GM19455 (cell line): ENCODE measurements around the gene ELF5.

Source experiments
- ATAC-seq: cut with Tn5 transposase; IDR thresholded peaks from one replicate; pipeline ENCODE4 v1.9.1; 2021; ENCODE audit not compliant: unreplicated experiment

ELF5 gene

GRCh38 chr11:34513682-34514449 is at the start of gene ELF5:
Gene ELF5 (minus strand): TSS chr11:34513794. CDS start chr11:34505749, 8,045 bp downstream.
- ATAC-seq, result no peak

DNA sequence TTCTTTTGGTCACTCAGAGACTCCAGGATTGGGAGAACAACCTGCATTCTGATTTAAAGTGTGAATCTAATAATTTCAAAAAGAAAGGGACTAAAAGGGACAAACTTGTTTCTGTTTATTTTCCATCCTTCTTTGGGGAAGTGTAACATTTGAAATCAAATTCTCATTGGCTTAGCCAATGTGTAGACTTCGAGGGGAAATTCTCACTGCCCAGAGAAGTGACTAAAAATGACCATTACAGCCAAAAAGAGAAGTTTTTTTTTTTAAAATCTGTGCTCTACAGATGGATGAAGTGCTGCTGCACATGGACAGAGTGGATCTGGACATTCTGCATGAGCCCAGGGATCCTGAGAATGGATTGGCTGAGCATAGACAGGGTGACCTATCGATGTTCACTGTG is 49.4 kb upstream of the ELF5 start:
- ATAC-seq, result no peak

DNA sequence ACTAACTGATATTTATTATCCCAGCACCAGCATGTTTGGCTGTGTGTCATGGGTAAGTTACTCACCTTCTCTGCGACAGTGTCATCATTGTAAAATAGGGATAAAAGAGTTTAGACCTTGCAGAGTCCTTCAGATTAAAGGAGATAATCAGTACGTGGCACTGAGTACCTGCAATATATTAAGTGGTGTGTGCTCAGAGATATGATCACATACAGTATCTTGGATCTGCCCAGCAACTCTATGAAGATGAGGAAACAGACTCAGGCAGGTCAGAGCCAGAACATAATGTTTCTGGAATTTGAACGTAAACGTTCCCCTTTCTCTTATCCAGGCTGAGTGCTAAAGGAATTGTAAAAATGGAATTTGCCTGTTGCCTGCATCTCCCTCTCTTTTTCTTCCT is 46.9 kb upstream of the ELF5 start:
- ATAC-seq, result no peak

DNA sequence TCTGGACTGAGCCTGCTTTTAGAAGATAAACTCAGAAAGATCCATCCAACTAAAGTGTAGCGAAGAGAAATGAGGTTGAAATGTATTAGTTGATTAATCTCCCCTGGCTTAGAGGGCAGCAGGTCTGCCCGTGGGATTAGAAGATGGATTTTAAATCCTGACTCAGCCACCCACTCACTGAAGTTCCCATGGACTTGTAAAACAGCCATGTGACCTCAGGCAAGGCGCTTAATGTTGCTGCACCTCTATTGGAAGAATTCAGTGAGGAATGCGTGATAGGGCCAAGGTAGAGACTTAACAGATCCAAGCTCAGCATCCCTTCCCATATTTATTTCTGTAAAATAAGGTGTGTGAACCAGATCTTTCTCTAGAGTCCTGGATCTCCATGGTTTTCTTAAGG is 45.1 kb upstream of the ELF5 start:
- ATAC-seq, result no peak

- no peak for ATAC-seq
Measured at GRCh38 chr11:34558211-34558610, 44.6 kb upstream of the ELF5 start.

GRCh38 chr11:34552270-34552669 is 38.7 kb upstream of the ELF5 start:
- no peak for ATAC-seq

DNA sequence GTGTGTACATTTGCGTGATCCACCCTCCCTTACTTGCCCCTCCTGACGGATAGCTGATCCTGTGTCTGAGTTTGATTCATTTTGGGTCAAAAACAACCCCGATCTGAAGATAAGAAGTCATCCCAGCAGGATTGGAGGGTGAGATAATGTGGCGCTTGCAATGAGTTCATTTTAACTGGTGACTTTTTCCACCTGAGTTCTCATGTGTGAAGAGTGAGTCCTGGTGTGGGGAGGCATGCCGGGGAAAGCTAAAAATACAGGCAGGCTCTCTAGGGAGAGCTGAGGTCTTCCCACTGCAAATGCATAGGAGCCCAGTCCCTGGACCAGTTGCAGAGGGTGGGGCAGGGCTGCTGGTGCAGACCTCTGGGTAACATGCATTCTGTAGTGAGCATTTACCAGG is 35.7 kb upstream of the ELF5 start:
- no peak for ATAC-seq

DNA sequence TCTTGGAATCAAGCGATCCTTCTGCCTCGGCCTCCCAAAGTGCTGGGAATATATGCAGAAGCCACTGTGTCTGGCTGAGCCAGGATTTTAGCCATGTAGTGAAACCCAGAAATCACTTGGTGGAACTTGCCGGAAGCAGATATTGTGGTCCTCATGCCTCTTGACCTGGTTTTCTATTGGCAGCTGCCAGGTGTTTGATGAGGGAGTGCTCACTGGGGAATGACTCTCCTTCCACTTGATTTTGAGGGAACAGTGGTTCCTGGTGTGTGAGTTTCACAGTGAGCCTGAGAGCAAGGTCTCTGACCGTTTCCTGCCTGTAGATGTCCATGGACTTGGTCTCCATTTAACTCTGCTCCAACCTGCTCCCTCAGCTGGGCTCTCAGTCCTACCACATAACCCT is 34.7 kb upstream of the ELF5 start:
- no peak for ATAC-seq

- ATAC-seq, result no peak
Measured at GRCh38 chr11:34546511-34547209, 33.1 kb upstream of the ELF5 start.

- ATAC-seq, result no peak
Measured at GRCh38 chr11:34542089-34542488, 28.5 kb upstream of the ELF5 start.

- ATAC-seq, result no peak
Measured at GRCh38 chr11:34540870-34541269, 27.3 kb upstream of the ELF5 start.

DNA sequence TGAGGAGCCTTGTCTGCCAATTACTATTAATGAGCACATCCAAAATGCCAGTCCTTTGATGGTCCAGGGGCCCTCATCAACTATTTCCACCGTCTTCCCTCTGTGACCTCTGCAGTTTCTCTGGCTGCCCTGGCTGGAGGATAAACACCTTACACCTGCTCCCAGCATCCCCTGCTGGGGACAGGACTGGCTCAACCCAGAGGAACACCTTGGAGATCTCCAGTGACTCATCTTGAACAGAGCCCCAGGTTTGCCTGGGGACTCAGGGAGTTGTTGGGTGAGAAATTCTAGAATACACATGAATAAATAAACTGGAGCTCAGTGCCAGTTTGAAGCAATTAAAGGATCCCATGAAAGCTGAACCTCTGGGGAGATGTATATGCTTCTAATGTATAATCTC is 24.0 kb upstream of the ELF5 start:
- ATAC-seq, result no peak

- ATAC-seq, result no peak
Measured at GRCh38 chr11:34536056-34536455, 22.5 kb upstream of the ELF5 start.

DNA sequence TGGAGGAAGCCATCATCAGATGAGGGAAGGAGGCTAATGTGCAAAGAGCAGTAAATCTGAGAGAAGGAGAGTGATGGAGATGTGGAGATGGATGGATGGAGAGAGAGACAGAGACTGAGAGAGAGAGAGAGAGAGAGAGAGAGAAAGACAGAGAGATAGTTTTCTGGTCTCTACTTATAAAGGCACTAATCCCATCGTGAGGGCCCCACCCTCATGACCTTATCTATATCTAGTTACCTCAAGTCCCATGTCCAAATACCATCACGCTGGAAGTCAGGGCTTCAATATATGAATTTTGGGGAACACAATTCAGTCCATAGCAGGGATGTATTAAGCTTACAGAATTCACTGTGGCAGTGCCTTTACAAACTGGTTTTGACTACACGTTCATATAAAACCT is 21.2 kb upstream of the ELF5 start:
- ATAC-seq, result no peak

GRCh38 chr11:34531663-34532062 is 18.1 kb upstream of the ELF5 start:
- ATAC-seq, result no peak

DNA sequence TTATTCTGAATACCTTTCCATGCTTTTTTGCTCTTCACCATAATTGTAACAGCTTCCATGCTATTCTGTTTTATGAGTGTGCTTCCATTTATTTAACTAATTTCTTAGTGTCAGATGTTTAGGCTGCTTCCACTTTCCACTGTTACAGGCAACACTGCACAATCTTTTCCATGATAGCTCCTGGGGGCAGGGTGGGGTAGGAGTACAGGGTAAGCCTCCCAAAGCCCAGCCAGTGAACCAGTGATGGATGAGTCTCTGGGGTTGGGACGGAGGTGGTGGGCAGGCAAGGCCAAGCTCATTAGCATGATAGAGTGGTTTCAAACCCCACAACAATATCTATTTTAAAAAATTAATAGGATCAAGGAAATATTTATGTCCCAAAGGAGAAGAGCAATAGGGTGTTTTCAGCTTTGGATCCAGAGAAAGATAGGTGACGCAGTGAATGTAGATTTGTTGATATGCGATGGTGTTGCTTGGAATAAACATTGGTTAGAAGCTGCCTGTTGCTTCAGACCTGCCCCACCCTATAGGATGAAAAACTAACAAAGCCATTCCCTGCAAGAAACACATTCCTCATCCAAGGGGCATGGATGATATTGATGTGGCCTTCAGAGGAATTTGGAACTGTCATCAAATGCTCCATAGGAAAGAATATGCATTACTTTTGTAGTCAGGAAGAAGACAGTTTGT is 17.1 kb upstream of the ELF5 start:
- ATAC-seq, result no peak

- ATAC-seq, result no peak
Measured at GRCh38 chr11:34529643-34530042, 16.0 kb upstream of the ELF5 start.

- ATAC-seq, result no peak
Measured at GRCh38 chr11:34528072-34528471, 14.5 kb upstream of the ELF5 start.

GRCh38 chr11:34525888-34526657 is 12.5 kb upstream of the ELF5 start:
- ATAC-seq, result no peak

GRCh38 chr11:34525098-34525497 is 11.5 kb upstream of the ELF5 start:
- no peak for ATAC-seq

DNA sequence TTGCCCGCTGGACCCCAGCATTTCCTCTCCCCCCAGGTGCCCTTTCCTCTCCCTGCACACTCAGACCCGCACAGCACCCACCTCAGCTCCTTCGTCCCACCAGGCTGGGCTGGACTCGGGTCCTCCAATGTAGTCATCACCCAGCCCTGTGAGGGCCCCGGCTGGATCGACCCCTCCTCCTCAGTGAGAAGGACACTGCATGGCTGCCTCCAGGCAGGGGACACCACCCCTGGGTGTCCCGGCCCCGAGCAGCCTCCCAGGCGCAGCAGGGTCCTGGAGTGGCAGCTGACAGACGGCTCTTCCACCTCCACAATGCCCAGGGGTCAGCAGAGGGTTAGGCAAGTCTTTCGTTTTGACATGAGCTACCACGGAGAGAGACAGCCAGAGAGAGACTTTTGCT is 11.1 kb upstream of the ELF5 start:
- no peak for ATAC-seq
